Smooth muscle cell (in vitro differentiated cells): ENCODE data around the gene B4GALT6. TPM values are rescaled to one million over a fixed set of nuclear protein-coding genes. Genes with fewer than 3 reads are reported as not detected.

Experiments
- DNase-seq: peaks from one replicate; lab custom pipeline; 2025; ENCODE audit not compliant: unreplicated experiment; lab: John Stamatoyannopoulos, UW
- H2AFZ ChIP-seq: fragments of 200-600 bp; sonication (generic); 2 replicates; pipeline ENCODE4 v1.6.0; 2016; ENCODE audit warnings: antibody characterized with exemption, low read depth, mild to moderate bottlenecking
- H3F3A ChIP-seq: fragments of 200-600 bp; sonication (generic); 2 replicates; pipeline ENCODE4 v1.6.0; 2017; ENCODE audit warnings: antibody characterized with exemption, low read depth
- H3K27ac ChIP-seq: fragments of 200-600 bp; sonication (generic); 2 replicates; pipeline ENCODE4 v1.5.1; 2016; ENCODE audit warnings: low read depth, mild to moderate bottlenecking
- H3K27me3 ChIP-seq: fragments of 200-600 bp; sonication (generic); 2 replicates; pipeline ENCODE4 v1.6.1; 2016; ENCODE audit warnings: low read depth, mild to moderate bottlenecking
- H3K36me3 ChIP-seq: fragments of 200-600 bp; sonication (generic); 2 replicates; pipeline ENCODE4 v1.5.1; 2016; ENCODE audit warnings: low read depth
- H3K4me1 ChIP-seq: fragments of 200-600 bp; sonication (generic); 2 replicates; pipeline ENCODE4 v1.5.1; 2016; ENCODE audit warnings: low read depth
- H3K4me2 ChIP-seq: fragments of 200-600 bp; sonication (generic); 2 replicates; pipeline ENCODE4 v1.6.0; 2016; ENCODE audit warnings: mild to moderate bottlenecking
- H3K4me3 ChIP-seq: fragments of 200-600 bp; sonication (generic); 2 replicates; pipeline ENCODE4 v1.5.1; 2016; ENCODE audit warnings: mild to moderate bottlenecking
- H3K79me2 ChIP-seq: fragments of 200-600 bp; sonication (generic); 2 replicates; pipeline ENCODE4 v1.6.0; 2016; ENCODE audit warnings: low read depth, mild to moderate bottlenecking
- H3K9ac ChIP-seq: fragments of 200-600 bp; sonication (generic); 2 replicates; pipeline ENCODE4 v1.6.0; 2016; ENCODE audit warnings: low read depth
- H3K9me3 ChIP-seq: fragments of 200-600 bp; sonication (generic); replicated peaks from 2 replicates; pipeline ENCODE4 v1.5.1; 2016; ENCODE audit warnings: low read depth
- H4K20me1 ChIP-seq: fragments of 200-600 bp; sonication (generic); 2 replicates; pipeline ENCODE4 v1.6.0; 2016; ENCODE audit warnings: low read depth
- WGBS: methylation state at CpG from one replicate; pipeline ENCODE4 v1.1.7; 2016; ENCODE audit warnings: low lambda C conversion rate; 5-methylcytosine and 5-hydroxymethylcytosine counted together
- polyA plus RNA-seq: library from polyadenylated mRNA; unstranded; fragments of >200 nt; fragmentation: Nextera tagmentation; extraction: Ambion mirVana; gene quantifications from 2 replicates; pipeline ENCODE4 v1.2.1, GENCODE V29; 2016
- total RNA-seq: library from RNA; depleted of rRNA; stranded (reverse); fragments of >200 nt; gene quantifications from 2 replicates; pipeline ENCODE4 v1.2.3, GENCODE V29; 2014
- TF ChIP-seq, protein P1 (sequence below): fragments of 200-600 bp; sonication (generic); IDR thresholded peaks from 2 replicates; pipeline ENCODE4 v1.5.1; 2017; ENCODE audit warnings: borderline replicate concordance, mild to moderate bottlenecking, antibody characterized with exemption; ENCODE audit not compliant: insufficient read depth, poor library complexity, severe bottlenecking

The B4GALT6 gene
- total and polyA plus RNA-seq, 2 experiments from 2014 or later = 4.0 to 15.1 TPM

DNA sequence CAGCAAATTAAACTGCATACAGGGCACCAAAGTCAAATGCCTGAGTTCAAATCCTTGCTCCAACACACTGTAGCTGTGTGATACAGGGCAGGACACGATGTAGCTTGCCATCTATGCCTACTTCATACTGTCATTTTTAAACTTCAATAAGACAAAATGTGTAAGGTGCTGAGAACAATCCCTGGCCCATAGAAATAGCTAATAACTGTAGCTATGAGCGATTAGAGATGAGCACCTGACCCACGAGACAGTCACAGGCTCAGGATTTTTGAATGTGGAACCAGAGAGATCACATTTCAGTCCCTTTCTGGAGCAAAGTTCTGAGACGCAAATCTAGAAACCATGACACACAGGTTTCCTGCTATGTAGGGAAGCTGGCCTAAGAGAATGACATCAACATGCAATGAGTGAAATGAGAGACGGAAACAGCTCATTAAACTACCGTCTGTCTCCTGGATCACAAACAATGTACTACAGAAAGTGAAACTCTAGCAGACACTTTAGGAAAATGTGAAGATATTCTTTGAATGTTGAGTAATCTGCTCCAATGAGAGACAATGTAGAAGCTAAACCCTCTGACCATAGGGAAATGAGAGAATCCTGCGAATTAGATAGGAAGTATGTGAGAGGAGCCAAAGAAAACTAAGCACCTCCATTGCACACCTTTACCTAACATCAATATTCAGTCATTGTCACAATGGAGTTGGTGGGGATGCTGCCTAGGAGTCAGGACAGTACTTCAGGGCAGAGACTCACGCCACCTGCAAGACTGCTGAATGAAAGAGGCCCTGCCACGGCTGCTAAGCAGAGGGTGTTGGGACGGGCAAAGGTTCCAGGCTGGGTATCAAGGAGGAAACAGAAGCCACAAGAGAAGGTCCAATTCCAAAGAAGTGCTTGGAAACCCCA, 25.5 kb downstream of the B4GALT6 start:
- H3K9me3 ChIP-seq = no peaks in the 10 kb centered on the region
- H3F3A ChIP-seq = no peaks in the 10 kb centered on the region
- no peaks in the 10 kb centered on the region for H3K36me3 ChIP-seq
- peaks cover 10% of the 10 kb centered on the region for H3K79me2 ChIP-seq
- TF ChIP-seq, protein P1, sequence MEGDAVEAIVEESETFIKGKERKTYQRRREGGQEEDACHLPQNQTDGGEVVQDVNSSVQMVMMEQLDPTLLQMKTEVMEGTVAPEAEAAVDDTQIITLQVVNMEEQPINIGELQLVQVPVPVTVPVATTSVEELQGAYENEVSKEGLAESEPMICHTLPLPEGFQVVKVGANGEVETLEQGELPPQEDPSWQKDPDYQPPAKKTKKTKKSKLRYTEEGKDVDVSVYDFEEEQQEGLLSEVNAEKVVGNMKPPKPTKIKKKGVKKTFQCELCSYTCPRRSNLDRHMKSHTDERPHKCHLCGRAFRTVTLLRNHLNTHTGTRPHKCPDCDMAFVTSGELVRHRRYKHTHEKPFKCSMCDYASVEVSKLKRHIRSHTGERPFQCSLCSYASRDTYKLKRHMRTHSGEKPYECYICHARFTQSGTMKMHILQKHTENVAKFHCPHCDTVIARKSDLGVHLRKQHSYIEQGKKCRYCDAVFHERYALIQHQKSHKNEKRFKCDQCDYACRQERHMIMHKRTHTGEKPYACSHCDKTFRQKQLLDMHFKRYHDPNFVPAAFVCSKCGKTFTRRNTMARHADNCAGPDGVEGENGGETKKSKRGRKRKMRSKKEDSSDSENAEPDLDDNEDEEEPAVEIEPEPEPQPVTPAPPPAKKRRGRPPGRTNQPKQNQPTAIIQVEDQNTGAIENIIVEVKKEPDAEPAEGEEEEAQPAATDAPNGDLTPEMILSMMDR = no peak
- WGBS = 75% methylated on average over 10 of the region's 10 CpGs
- H3K4me2 ChIP-seq = no peak overlapping the region
- no peak for DNase-seq
- H3K4me3 ChIP-seq = no peak overlapping the region
- H3K4me1 ChIP-seq = no peaks in the 10 kb centered on the region
- H3K27me3 ChIP-seq = no peaks in the 10 kb centered on the region
- H3K27ac ChIP-seq = peak overlapping the region; percentile 60
- H4K20me1 ChIP-seq = no peaks in the 10 kb centered on the region
- no peak overlapping the region for H2AFZ ChIP-seq
- H3K9ac ChIP-seq = no peak overlapping the region

DNA sequence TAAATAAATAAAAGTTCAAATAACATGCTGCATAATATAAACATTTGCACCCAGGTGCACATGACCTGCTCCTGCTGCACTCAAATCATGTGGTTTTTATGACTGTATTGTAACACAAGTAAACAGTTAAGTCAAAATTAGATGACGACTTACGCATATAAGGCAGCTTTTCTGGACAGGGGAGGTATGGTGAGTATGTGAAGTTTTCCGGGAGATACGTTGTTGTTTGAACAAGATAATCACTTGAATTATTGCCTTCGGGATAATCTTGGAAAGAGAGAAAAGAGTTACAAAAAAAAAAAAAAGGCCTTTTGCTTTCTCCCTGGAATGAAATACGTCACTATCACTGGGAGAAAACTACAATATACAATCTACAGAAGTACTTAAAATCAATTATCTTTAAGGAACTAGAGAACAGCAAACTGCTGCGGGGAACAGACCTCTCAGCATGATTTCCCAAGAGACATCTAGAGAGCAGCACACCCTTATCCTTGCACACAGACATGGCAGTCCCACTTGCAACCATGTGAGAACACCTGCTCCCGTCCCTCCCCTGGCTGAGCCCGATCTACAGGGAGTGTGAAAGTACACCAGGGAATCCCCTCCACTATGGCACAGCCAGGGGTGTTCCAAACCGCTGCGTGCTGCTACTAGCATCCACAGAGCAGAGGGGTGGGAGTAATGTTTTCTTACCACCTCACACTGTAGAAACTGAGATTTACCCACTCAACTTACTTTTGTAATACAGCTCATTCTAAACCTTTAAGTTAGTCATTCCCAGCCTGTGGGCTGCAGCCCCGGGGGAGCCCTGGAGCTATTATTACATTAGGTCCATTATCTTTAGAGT, 26.3 kb downstream of the B4GALT6 start:
- 81% methylated on average over 12 of the region's 12 CpGs for WGBS
- H3F3A ChIP-seq = no peaks in the 10 kb centered on the region
- no peak for DNase-seq
- no peaks in the 10 kb centered on the region for H3K27me3 ChIP-seq
- TF ChIP-seq, protein P1 = no peak
- no peaks in the 10 kb centered on the region for H4K20me1 ChIP-seq
- no peak overlapping the region for H3K4me3 ChIP-seq
- H2AFZ ChIP-seq = no peak overlapping the region
- H3K9me3 ChIP-seq = no peaks in the 10 kb centered on the region
- no peaks in the 10 kb centered on the region for H3K4me1 ChIP-seq
- H3K27ac ChIP-seq = peak overlapping the region; percentile 60
- peaks cover 10% of the 10 kb centered on the region for H3K79me2 ChIP-seq
- H3K4me2 ChIP-seq = no peak overlapping the region
- no peak overlapping the region for H3K9ac ChIP-seq
- no peaks in the 10 kb centered on the region for H3K36me3 ChIP-seq

DNA sequence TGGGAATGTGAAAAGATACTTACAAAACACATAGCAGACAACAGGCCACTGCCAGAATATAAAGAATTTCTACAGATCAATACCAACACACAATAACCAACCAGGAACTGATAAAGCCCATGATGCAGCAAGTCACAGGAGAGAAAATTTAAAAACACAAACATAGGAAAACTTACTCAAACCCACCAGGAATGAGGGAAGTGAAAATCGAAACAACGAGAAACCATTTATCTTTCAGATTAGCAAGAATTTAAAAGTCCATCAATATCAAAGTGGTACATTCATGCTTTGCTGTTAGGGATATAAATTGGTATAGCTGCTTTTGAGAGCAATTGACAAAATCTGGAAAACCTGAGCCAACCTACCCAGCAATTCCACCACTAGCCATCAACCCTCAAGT, 27.6 kb downstream of the B4GALT6 start:
- Histone ChIP-seq H4K20me1 (no peaks in the 10 kb centered on the region), H3K27ac (no peak overlapping the region), H3K79me2 (peaks cover 10% of the 10 kb centered on the region), H3F3A (no peaks in the 10 kb centered on the region), H3K9ac (no peak overlapping the region), H2AFZ (no peak overlapping the region), H3K27me3 (no peaks in the 10 kb centered on the region), H3K9me3 (no peaks in the 10 kb centered on the region), H3K4me3 (no peak overlapping the region), H3K4me2 (no peak overlapping the region), H3K4me1 (no peaks in the 10 kb centered on the region), H3K36me3 (no peaks in the 10 kb centered on the region)
- TF ChIP-seq, protein P1 = no peak
- WGBS = 98% methylated on average over 2 of the region's 2 CpGs
- DNase-seq = no peak
